ENCODE results near the gene PTPRZ1. TPM values are rescaled to one million over a fixed set of nuclear protein-coding genes. Genes with fewer than 3 reads are reported as not detected.

PTPRZ1 gene
- total and polyA plus RNA-seq, 2 of the 4 experiments (the other 2 are of a cell fraction) = not detected

- no peak overlapping the region for H2BK20ac ChIP-seq (ENCODE audit: low read depth, low read length)
- H3K18ac ChIP-seq (ENCODE audit: low read depth, low read length) = no peak overlapping the region
- no peak overlapping the region for H3K4ac ChIP-seq (ENCODE audit: low read depth, low read length)
- no peak overlapping the region for H3K14ac ChIP-seq (replicated peaks; ENCODE audit: low read depth, low read length)
- H4K20me1 ChIP-seq (ENCODE audit: insufficient read depth, low read length) = no peaks in the 10 kb centered on the region
- H3K9ac ChIP-seq (ENCODE audit: low read depth, low read length) = no peak overlapping the region
- H3K27ac ChIP-seq (ENCODE audit: insufficient read depth, low read length) = no peak overlapping the region
- H3K4me2 ChIP-seq (ENCODE audit: low read depth, low read length) = no peak overlapping the region
- no peak overlapping the region for H3K23ac ChIP-seq (ENCODE audit: low read depth, low read length)
- DNase-seq (no peak), ATAC-seq (ENCODE audit: low read depth) (no peak)
- dilution Hi-C loops (cut with HindIII; ENCODE audit: low sequenced_read_pairs, unreplicated experiment) (no loop called here), in situ Hi-C loops (cut with MboI; ENCODE audit: low sequenced_read_pairs) (loop anchor here (10.0 kb wide), 1 partner anchor 521 kb away; no protein-coding TSS in a partner anchor), intact Hi-C loops (cut with micrococcal nuclease) (loop anchor here (2.0 to 5.0 kb wide), 2 partner anchors 515 to 1139 kb away; no protein-coding TSS in a partner anchor)
- H3K4me1 ChIP-seq (ENCODE audit: control insufficient read depth, insufficient read depth, low read length) = no peaks in the 10 kb centered on the region
- H3K56ac ChIP-seq (ENCODE audit: extremely low read depth, insufficient read depth, low read length) = no peak overlapping the region
- BruUV-seq (replicated peaks) = no TSS peak
- no peak for TF ChIP-seq MXI1 (IDR thresholded peaks at IDR 0.05; ENCODE audit: borderline replicate concordance, low read depth, low read length)
- TF ChIP-seq MAFK (IDR thresholded peaks at IDR 0.05; ENCODE audit: low read depth, low read length) = no peak
- no peak for TF ChIP-seq POLR2A (IDR thresholded peaks at IDR 0.05; ENCODE audit: low read depth, low read length)
- no peak for TF ChIP-seq ELK1 (IDR thresholded peaks at IDR 0.05; ENCODE audit: borderline replicate concordance, low read depth, low read length)
- TF ChIP-seq CTCF (conservative IDR thresholded peaks at IDR 0.05; ENCODE audit: low read depth, low read length) = no peak
- TF ChIP-seq NFE2L2 (IDR thresholded peaks at IDR 0.05; ENCODE audit: low read depth, low read length) = no peak
- no peak for TF ChIP-seq FOS (IDR thresholded peaks at IDR 0.05; ENCODE audit: low read depth, low read length)
- no peak for TF ChIP-seq CEBPB (IDR thresholded peaks at IDR 0.05; ENCODE audit: low read depth, low read length)
- TF ChIP-seq USF2 (IDR thresholded peaks at IDR 0.05; ENCODE audit: low read depth, low read length) = no peak
- no peak for TF ChIP-seq RCOR1 (IDR thresholded peaks at IDR 0.05; ENCODE audit: insufficient replicate concordance, low read length)
- TF ChIP-seq SMC3 (IDR thresholded peaks at IDR 0.05; ENCODE audit: low read depth, low read length) = no peak
- TF ChIP-seq RFX5 (IDR thresholded peaks at IDR 0.05; ENCODE audit: low read depth, low read length) = no peak
- TF ChIP-seq RAD21 (IDR thresholded peaks at IDR 0.05; ENCODE audit: low read length) = no peak
- TF ChIP-seq MAZ (IDR thresholded peaks at IDR 0.05; ENCODE audit: borderline replicate concordance, low read depth, low read length) = no peak
- TF ChIP-seq BHLHE40 (IDR thresholded peaks at IDR 0.05; ENCODE audit: low read depth, low read length) = no peak
- no peak overlapping the region for H2AK5ac ChIP-seq (ENCODE audit: low read depth, low read length)
- no peaks in the 10 kb centered on the region for H3K9me3 ChIP-seq (ENCODE audit: control insufficient read depth, insufficient read depth, low read length)
- ChIA-PET POLR2A (ENCODE audit: unreplicated experiment) (no interaction called here), CTCF (no interaction called here)
- WGBS, 2 experiments (ENCODE audit: extremely low coverage in 2 of 2, insufficient read length in 1 of 2) = no CpG with 5 or more reads among the region's 3 CpGs
- no peak overlapping the region for H2AK9ac ChIP-seq (replicated peaks; ENCODE audit: low read depth, low read length, poor library complexity)
- H3K79me1 ChIP-seq (ENCODE audit: low read depth in 1 of 2, low read length in 2 of 2) = no peaks in the 10 kb centered on the region
- no peak overlapping the region for H2AFZ ChIP-seq (replicated peaks; ENCODE audit: low read length, poor library complexity)
- H2BK5ac ChIP-seq (ENCODE audit: low read depth, low read length, poor library complexity, severe bottlenecking) = no peak overlapping the region
- H2BK120ac ChIP-seq (ENCODE audit: low read depth, low read length) = no peak overlapping the region
- no peak overlapping the region for H4K8ac ChIP-seq (ENCODE audit: low read depth in 2 of 2, low read length in 2 of 2)
- H3K4me3 ChIP-seq (ENCODE audit: insufficient read depth, low read depth, low read length) = no peak overlapping the region
- H4K91ac ChIP-seq (ENCODE audit: insufficient read depth, low read depth, low read length) = no peak overlapping the region
- H3K36me3 ChIP-seq (ENCODE audit: control insufficient read depth, insufficient read depth, low read length) = no peaks in the 10 kb centered on the region
- no peaks in the 10 kb centered on the region for H3K27me3 ChIP-seq (ENCODE audit: control insufficient read depth, insufficient read depth, low read length)
- H2BK15ac ChIP-seq (ENCODE audit: low read depth, low read length) = no peak overlapping the region
- H4K5ac ChIP-seq (ENCODE audit: low read depth, low read length) = no peak overlapping the region
- no peaks in the 10 kb centered on the region for H3K9me1 ChIP-seq (ENCODE audit: insufficient read depth, low read length)
Measured at GRCh38 chr7:122013630-122014029, 140.7 kb downstream of the PTPRZ1 start.
